Right hindlimb (tissue), 1 donor: ENCODE measurements around the gene HLX.

Experiments
- DNase-seq: peaks from one replicate; pipeline ENCODE4 v3.0.0-alpha.2; 2018

Gene HLX

DNA sequence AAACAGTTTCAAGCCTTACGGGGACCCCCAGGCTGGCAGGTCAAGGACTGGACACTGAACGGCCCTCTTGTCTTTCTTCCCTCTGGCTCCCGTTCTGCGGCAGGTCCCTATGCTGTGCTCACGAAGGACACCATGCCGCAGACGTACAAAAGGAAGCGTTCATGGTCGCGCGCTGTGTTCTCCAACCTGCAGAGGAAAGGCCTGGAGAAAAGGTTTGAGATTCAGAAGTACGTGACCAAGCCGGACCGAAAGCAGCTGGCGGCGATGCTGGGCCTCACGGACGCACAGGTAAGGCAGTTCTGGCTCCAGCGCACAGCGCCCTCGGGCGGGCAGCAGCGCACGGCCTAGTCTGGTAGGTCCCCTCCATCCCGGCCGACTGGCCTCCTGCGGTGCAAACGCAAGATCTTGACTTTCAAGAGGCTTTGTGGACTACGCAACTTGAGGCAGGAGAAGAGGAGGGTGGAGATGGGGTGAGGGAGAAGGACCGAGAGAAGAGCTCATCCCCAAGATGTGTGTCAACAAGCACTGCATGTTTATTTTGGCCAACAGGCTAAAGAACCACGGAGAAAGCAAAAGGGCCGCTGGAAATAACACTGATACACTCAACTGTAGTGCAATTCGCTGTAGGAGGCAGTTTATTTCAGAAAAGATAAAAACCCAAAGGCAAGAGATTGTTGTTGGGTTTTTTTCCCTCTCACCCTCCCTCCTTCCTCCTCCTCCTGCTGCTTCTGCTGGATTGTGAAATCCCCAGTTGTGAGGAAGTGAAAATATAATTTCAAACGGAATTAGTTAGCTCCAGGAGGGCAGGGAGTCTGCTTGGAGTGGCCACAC, 3.0 kb downstream of the HLX start:
- peak; percentile 57 for DNase-seq

DNA sequence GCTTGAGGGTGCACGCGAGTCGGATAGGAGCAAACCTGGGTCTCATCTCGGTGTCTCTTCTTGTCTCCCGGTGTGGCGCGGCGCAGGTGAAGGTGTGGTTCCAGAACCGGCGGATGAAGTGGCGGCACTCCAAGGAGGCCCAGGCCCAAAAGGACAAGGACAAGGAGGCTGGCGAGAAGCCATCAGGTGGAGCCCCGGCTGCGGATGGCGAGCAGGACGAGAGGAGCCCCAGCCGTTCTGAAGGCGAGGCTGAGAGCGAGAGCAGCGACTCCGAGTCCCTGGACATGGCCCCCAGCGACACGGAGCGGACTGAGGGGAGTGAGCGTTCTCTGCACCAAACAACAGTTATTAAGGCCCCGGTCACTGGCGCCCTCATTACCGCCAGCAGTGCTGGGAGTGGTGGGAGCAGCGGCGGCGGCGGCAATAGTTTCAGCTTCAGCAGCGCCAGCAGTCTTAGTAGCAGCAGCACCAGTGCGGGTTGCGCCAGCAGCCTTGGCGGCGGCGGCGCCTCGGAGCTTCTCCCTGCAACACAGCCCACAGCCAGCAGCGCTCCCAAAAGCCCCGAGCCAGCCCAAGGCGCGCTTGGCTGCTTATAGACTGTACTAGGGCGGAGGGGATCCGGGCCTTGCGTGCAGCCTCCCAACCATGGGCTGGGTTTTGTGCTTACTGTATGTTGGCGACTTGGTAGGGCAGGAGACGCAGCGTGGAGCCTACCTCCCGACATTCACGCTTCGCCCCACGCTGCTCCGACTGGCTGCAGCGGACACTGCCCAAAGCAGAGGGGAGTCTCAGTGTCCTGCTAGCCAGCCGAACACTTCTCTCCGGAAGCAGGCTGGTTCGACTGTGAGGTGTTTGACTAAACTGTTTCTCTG, 5.1 kb downstream of the HLX start:
- DNase-seq: peak; percentile 74

- DNase-seq: no peak
Measured at GRCh38 chr1:220884981-220885918, 6.0 kb downstream of the HLX start.

DNA sequence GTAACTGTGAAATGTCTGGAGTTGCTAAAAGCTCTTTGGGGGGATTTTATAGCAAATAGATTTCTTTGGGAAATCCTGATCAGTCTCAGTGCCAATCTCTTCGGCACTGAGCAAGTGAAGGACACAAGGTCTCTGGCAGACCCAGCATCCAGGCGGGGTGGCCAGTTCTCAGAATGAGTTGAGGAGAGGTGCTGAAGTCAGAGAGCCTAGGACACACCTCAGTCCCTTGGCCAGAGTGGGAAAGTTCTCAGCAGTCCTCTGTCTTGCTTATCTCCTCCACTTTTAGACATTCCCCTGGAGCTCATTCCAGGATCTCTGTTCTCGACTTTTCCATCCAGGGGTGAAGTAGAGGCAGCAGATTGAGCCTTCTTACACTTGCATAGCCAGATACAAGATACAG, 6.7 kb downstream of the HLX start:
- no peak for DNase-seq

DNA sequence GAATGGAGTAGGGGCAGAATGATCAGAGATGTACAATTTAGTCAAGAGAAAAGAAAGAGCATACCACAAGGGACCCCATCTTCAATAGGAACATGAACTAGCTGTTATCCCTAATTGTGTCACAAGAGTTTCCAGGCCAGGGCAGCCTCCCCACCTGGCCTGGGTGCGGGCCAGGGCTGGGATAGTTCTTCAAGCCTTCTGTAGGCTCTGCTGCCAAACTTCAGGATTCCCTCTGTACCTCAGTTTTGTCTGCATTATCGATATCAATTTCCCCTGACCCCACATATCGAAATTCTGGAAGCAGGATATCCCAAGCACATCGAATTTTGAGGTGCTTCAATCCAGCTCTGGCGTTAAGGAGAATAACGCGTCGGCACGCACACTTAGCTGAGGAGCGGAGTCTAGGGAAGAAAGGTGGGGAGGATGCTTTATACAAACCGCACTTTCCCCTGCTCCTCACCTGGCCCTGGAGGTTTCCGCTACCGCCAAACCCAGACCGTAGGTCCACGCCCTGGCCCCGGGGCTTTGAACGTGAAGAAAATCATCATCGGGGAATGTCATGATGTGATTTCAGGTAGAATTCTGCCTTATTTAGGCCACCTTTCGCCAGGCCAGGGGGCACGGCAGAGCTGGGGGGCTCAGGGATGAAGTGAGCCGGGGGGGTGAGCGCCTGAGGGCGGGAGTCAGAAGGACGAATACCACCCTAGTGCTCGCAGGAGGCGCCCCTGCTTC, 7.4 kb downstream of the HLX start:
- DNase-seq: no peak

DNA sequence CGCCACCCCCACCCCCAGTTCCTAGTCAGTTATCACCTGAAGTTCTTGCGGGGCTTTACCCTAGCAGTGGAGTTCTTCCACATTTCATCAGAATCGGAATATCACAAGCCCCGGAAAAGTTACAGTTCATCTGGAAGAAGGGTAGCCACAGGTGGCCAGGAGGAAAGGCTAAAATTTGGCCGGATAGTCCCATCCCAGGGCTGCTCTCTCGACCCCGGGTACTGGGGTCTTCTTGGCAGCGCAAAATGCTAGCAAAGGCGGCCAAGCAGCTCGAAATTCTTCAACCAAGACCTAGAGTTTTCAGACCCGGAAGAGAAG, 7.9 kb downstream of the HLX start:
- no peak for DNase-seq

- peak; percentile 68 for DNase-seq
Measured at GRCh38 chr1:220887520-220888416, 8.5 kb downstream of the HLX start.

- no peak for DNase-seq
Measured at GRCh38 chr1:220888417-220888986, 9.3 kb downstream of the HLX start.

DNA sequence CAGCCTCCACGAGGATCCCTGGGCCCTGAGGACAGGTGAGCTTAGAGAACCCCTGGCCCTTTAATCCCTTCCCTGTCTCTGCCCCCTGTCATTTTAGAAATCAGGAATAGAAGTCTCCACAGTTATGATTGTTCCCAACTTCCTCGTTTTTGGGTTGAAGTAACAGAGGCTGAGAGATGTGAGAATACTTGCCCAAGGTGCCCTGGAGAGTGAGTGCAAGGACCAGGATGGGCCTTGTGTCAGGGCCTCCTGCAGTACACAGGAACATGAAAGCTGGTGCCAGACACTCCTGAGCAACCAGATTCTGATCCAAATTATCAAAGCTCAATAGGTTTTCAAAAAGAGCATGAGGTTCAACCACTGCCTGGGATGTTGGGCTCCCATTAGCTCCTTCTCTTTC, 10.1 kb downstream of the HLX start:
- no peak for DNase-seq

DNA sequence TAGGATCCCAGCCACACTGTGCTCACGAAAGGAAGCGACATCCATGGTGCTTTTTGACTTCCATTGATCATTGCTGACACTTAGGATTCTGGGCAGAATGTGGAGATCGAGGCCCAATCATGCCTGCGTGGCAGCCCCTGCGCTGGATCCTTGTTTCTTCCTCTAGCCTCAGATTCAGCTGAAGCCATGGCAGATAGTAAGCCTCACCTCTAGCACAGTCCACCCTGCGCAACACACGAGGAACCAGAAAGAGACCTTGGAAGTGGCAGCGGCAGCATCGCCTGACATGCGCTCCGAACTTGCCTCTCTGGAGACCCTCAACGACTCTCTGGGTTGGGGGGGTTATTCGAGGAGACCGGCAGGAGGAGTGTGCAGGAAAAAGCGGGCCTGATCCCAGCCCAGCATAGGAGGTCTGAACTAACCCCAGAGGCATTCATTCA, 10.6 kb downstream of the HLX start:
- no peak for DNase-seq

- no peak for DNase-seq
Measured at GRCh38 chr1:220890602-220891001, 11.4 kb downstream of the HLX start.

DNA sequence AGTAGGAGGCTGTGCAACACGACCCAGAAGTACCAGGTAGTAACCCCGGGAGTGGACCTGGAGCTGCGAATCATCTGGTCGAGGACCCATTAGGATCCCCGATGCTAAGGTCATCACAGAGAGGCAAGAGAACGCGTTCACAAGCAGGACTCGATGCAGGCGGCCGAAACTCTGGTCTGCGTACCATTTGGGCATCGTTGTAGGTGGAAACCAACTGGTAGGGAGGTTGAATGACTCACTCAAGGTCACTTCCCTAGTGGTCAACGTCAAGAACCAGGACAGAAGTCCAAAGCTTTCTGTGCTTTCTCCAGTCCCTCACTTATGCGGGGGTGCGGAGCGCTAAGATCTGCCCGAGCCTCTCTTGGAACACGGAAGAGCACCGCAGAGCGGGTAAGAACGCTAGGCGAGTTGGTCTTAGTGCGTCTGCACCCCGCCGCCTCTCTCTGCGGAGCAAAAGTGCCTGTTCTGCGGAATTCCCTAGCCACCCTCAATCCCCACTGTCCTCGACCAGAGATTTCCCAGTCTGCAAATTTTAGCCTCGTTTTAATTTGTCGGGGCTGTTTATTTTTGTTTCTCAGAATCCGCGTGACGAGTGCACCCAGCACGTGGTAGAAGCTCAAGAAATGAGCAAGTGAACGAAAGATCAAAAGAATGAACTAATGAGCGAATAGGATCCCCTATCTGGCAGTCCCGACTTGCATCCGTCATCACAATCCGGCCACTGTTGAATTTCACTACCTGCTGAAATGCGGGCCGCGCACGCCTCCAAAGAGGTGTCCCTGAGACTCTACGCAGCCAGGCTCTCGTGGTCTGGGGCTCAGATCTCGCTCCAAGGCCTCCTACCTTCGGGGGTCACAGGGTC, 12.2 kb downstream of the HLX start:
- DNase-seq: no peak

- DNase-seq: no peak
Measured at GRCh38 chr1:220892086-220892376, 12.8 kb downstream of the HLX start.

DNA sequence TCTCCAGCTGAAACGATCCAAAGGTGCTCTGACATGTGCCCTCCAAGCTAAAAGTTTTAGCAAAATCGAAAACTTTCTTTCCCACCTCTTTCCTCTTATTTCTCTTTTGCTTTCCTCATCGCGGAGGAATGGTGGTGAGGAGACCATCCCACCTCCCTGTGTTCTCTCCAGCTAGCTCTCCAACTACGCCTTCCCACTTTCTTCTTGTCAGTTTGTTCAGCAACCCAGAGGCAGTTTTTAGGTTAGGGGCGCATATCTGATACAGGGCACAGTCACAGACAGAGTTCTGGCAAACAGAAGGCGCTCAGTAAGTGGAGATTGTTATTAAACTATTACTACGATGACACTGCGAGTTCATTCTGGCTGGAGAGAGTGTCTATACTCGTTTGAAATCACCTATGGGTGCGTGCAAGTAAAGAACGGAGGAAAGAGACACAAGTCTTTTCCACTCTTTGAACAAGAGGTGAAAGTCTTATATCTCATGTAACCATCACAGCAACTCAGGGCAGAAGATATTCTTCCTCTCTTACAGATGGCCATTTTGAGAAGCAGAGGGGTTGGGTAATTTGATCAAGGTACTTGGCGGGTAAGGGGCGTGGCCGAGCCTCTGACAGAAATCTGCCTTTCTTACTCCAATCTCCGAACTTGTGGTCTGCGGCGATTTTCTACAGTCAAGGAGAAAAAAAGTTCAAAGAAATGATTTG, 13.9 kb downstream of the HLX start:
- DNase-seq: no peak

GRCh38 chr1:220893701-220894024, 14.4 kb downstream of the HLX start:
- DNase-seq: no peak

DNA sequence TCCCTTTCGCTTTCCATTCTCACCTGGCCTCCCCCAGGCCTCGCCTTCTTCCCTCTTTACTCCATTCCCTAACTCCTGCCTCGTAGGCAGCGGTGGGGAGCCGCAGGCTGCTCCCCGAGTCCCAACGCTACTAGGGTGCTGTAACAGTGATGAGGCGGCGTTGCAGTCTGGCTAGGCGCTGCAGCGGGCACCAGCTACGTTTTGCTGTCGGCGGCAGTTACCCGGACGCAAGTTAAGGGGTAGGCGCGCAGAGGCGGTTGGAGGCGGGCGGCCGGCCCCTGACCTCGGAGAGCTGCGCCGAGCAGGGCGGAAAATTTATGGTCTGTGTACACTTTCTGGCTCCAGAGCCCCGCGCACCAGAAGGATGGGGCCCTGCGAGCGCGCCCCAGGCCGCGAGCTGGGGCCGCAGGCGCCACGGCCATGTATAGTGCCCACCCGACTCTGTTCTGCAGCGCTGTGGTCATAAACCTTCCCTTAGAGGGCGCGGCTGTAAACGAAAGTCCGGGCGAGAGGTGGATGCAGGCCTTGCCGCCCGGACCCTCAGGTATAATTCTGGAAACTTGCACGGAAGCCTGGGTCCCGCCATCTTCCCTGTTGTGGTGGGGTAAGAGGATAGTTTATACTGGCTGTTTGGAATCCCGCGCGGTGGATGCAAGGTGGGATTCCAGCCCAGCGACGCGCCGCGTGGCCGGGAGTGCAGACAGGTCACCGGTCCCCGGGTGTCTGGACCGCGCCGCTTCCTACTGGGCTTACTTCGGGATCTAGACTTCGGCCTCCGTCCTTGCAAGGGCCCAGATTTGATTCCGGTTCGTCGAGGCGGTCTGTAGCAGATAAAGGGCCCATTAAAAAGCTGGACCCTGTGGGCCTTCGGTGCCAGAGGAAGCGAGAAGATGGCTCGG, 15.0 kb downstream of the HLX start:
- DNase-seq: no peak

DNA sequence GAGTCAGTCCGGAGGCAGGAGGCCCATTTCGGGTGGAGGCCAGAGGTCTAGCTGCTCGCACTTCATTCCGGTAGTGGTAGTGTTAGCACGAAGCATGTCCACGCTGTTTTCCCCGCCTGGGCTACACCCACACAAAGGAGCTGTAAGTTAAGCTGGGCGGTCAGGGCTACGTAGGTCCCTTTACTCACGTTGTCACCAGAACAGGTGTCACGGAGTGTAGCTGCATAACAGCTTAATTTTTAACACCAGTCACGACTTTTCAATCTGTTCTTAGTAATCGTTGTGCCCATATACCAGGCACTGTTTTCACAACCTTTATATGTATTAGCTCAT, 15.6 kb downstream of the HLX start:
- DNase-seq: no peak

DNA sequence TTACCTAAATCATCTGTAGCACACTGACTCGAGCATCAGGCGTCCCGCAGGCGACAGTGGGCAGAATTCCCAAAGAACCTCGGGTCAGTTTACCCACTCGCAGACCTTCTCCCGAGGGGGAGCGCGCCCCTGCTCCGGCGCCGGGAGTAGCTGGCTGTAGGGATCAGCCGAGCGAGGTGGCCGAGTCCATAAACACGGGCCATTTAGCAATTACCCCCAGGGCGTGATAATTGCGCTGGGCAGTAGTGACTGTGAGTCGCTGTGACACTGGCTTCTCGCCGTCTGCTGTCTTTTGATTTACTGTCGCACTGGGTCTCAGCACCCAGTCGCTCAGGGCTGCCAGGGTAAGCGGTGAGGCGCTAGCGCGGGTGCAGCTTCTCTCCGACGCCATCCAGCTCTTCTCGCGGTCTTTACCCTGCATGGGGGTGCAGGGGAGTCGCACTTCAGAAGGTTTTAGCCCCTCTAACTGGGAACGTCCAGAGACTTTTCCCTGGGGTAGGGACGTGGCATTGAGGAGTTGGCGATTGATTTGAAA, 16.2 kb downstream of the HLX start:
- DNase-seq: no peak
